Measurements from ENCODE around the gene NELFB. TPM values are rescaled to one million over a fixed set of nuclear protein-coding genes. Genes with fewer than 3 reads are reported as not detected.

NELFB gene
- total RNA-seq, 1 experiment from 2014 or later, result 71.7 TPM

GRCh38 chr9:137240318-137240840 is 14.7 kb upstream of the NELFB start:
- peak overlapping the region; percentile 14 for H3K18ac ChIP-seq (ENCODE audit: insufficient read length, low read depth, low read length)
- H3K27ac ChIP-seq (ENCODE audit: insufficient read length, low read depth, low read length), result no peak overlapping the region
- no peak overlapping the region for H3K4ac ChIP-seq (ENCODE audit: low read depth, low read length)
- no peaks in the 10 kb centered on the region for H3K79me2 ChIP-seq (ENCODE audit: insufficient read depth, low read length)
- H3T11ph ChIP-seq (ENCODE audit: low read length), result no peak overlapping the region
- peaks cover 12% of the 10 kb centered on the region for H3K23me2 ChIP-seq (ENCODE audit: insufficient read length, low read depth, low read length, poor library complexity, severe bottlenecking)
- Mint-ChIP-seq H3K4me1 (peaks cover 25 to 38% of the 10 kb centered on the region in 2 experiments), H3K27ac (no peak overlapping the region), H3K4me3 (peak overlapping the region; percentile 74 to 86), H3K27me3 (ENCODE audit: low read depth) (peaks cover under 1% of the 10 kb centered on the region), H3K36me3 (ENCODE audit: insufficient read depth in 1 of 3, low read depth in 3 of 3) (peaks cover 19 to 26% (median 24%) of the 10 kb centered on the region in 3 experiments), H3K9me3 (no peaks in the 10 kb centered on the region; a peak in 2 of 5 replicates)
- H3K56ac ChIP-seq (ENCODE audit: insufficient read length, low read depth, low read length), result no peak overlapping the region
- WGBS (ENCODE audit: extremely low coverage, insufficient read length, low lambda C conversion rate), result no CpG with 5 or more reads among the region's 58 CpGs
- peaks cover 3% of the 10 kb centered on the region; the same call in 1 of the 2 replicates for H3K4me1 ChIP-seq (ENCODE audit: insufficient read depth, low read length)
- H4K5ac ChIP-seq (ENCODE audit: insufficient read length, low read depth, low read length), result no peak overlapping the region
- H2BK120ac ChIP-seq (ENCODE audit: low read depth, low read length, poor library complexity, severe bottlenecking), result no peak overlapping the region
- no peak overlapping the region for H2BK15ac ChIP-seq (ENCODE audit: low read depth, low read length)
- no peak overlapping the region for H2AK5ac ChIP-seq (ENCODE audit: insufficient read length, low read length)
- H2BK12ac ChIP-seq (ENCODE audit: insufficient read length, low read depth, low read length), result no peak overlapping the region
- peak overlapping the region; percentile 33 for H3K14ac ChIP-seq (ENCODE audit: insufficient read depth, low read length)
- H3K4me2 ChIP-seq (ENCODE audit: insufficient read depth, insufficient read length, low read length), result peak overlapping the region; percentile 7
- no peak for DNase-seq
- H3K27me3 ChIP-seq (ENCODE audit: insufficient read depth, low read length), result no peaks in the 10 kb centered on the region
- H2AFZ ChIP-seq (ENCODE audit: low read length), result no peak overlapping the region
- no peak overlapping the region for H3K9ac ChIP-seq (ENCODE audit: extremely low read depth, insufficient read length, low read length)
- H3K23ac ChIP-seq (ENCODE audit: insufficient read length, low read depth, low read length), result no peak overlapping the region
- no peak overlapping the region for H2BK20ac ChIP-seq (ENCODE audit: low read depth, low read length, poor library complexity, severe bottlenecking)
- H4K20me1 ChIP-seq (ENCODE audit: control insufficient read depth, insufficient read depth, insufficient read length), result peaks cover 3% of the 10 kb centered on the region
- peak; percentile 34; the same call in 1 of the 3 replicates for TF ChIP-seq CTCF (conservative IDR thresholded peaks at IDR 0.05)
- H3K9me3 ChIP-seq (ENCODE audit: control insufficient read depth, low read depth, low read length), result no peaks in the 10 kb centered on the region
- H4K8ac ChIP-seq (replicated peaks; ENCODE audit: insufficient read length, low read depth, low read length), result no peak overlapping the region
- no peaks in the 10 kb centered on the region for H3K79me1 ChIP-seq (ENCODE audit: insufficient read depth, low read depth, low read length, poor library complexity, severe bottlenecking)
- H2BK5ac ChIP-seq (ENCODE audit: insufficient read length, low read length), result no peak overlapping the region
- H4K91ac ChIP-seq (ENCODE audit: insufficient read length, low read depth, low read length), result no peak overlapping the region

Data from H9 (cell line).